ENCODE data around the gene EXOC6B. TPM values are rescaled to one million over a fixed set of nuclear protein-coding genes. Genes with fewer than 3 reads are reported as not detected.

EXOC6B gene
- total and polyA plus RNA-seq, 2 of the 8 experiments (the other 6 are each of a cell fraction or from before 2014, with no cell fraction given), result 13.5 to 33.0 TPM

GRCh38 chr2:72555943-72556342, 269.9 kb downstream of the EXOC6B start (continued):
- TF ChIP-seq CHD7 (IDR thresholded peaks at IDR 0.05; ENCODE audit: insufficient replicate concordance, low read length) (no peak), TAF7 (optimal IDR thresholded peaks at IDR 0.05; ENCODE audit: borderline replicate concordance, low read depth, low read length) (no peak), PHF8 (conservative IDR thresholded peaks at IDR 0.05; ENCODE audit: low read depth, low read length) (no peak), RAD21 (IDR thresholded peaks at IDR 0.05 in 1 of 2, conservative IDR thresholded peaks at IDR 0.05 in 1 of 2; ENCODE audit: low read depth in 2 of 2, low read length in 2 of 2) (no peak), POU5F1 (IDR thresholded peaks at IDR 0.05; ENCODE audit: low read depth, low read length) (no peak), JUND (IDR thresholded peaks at IDR 0.05; ENCODE audit: low read length) (no peak), BCL11A (IDR thresholded peaks at IDR 0.05; ENCODE audit: low read depth in 2 of 2, low read length in 2 of 2) (no peak), SP1 (IDR thresholded peaks at IDR 0.05; ENCODE audit: low read depth, low read length) (no peak)
- TF ChIP-seq, protein P1, sequence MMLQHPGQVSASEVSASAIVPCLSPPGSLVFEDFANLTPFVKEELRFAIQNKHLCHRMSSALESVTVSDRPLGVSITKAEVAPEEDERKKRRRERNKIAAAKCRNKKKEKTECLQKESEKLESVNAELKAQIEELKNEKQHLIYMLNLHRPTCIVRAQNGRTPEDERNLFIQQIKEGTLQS (IDR thresholded peaks at IDR 0.05; ENCODE audit: insufficient read depth, low read depth, low read length), result no peak
